GM12891 (cell line): ENCODE data around the gene IGF2BP1.
"Not testable (repeated sequence)": the region's sequence is repeated elsewhere in the genome, so short reads cannot be mapped to it uniquely, and the experiment has no call there.

Source experiments
- PAX5 ChIP-seq: IDR thresholded peaks from 2 replicates; pipeline ENCODE4 v1.6.1; 2011; ENCODE audit warnings: low read length, moderate library complexity, mild to moderate bottlenecking; ENCODE audit not compliant: insufficient read depth, severe bottlenecking
- POLR2A ChIP-seq: IDR thresholded peaks from 2 replicates; pipeline ENCODE4 v1.6.1; 2011; ENCODE audit warnings: low read depth, low read length, control low read depth
- POLR2AphosphoS5 ChIP-seq: IDR thresholded peaks from 2 replicates; pipeline ENCODE4 v1.6.1; 2011; ENCODE audit warnings: low read depth, low read length, control low read depth
- TAF1 ChIP-seq: IDR thresholded peaks from 2 replicates; pipeline ENCODE4 v1.6.1; 2011; ENCODE audit warnings: low read depth, low read length, control low read depth

DNA sequence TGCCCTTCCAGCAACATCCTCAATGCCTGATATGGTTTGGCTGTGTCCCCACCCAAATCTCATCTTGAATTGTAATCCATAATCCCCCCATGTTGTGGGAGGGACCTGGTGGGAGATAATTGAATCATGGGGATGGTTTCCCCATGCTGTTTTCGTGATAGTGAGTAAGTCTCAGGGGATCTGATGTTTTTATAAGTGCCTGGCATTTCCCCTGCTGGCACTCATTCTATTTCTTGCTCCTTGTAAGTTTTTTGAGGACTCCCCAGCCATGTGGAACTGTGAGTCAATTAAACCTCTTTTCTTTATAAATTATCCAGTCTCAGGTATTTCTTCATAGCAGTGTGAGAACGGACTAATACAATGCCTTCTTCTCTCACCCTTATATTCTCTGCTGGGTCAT, 87.9 kb downstream of the IGF2BP1 start:
- not testable (repeated sequence) for TF ChIP-seq POLR2A, TAF1, POLR2AphosphoS5, PAX5
